ENCODE data around the gene RPLP2.

The RPLP2 gene

GRCh38 chr11:810040-810567, 337 bp downstream of the RPLP2 start:
- DNase-seq: peak in 1 of 4 experiments; percentile 53

- no peak for DNase-seq
These were observed 1.9 kb downstream of the RPLP2 start for GRCh38 chr11:811446-812245.

- no peak for DNase-seq
These were observed 2.6 kb downstream of the RPLP2 start for GRCh38 chr11:812390-812789.

- no peak for DNase-seq
These were observed 3.3 kb downstream of the RPLP2 start for GRCh38 chr11:813072-813455.

GRCh38 chr11:813456-814096, 3.8 kb downstream of the RPLP2 start:
- DNase-seq: no peak

GRCh38 chr11:815675-816432, 6.1 kb downstream of the RPLP2 start:
- no peak for DNase-seq

GRCh38 chr11:816433-816779, 6.6 kb downstream of the RPLP2 start:
- DNase-seq: no peak

GRCh38 chr11:818396-819128, 8.8 kb downstream of the RPLP2 start, which contains the start of gene PNPLA2:
Gene PNPLA2 (plus strand): TSS chr11:818914. CDS start chr11:819719, 805 bp downstream.
- no peak for DNase-seq

GRCh38 chr11:819129-819931, 9.6 kb downstream of the RPLP2 start:
- peak; percentile 66 to 89 (median 80) for DNase-seq

GRCh38 chr11:819943-820649, 10.3 kb downstream of the RPLP2 start:
- peak; percentile 66 to 97 (median 86) for DNase-seq

- no peak for DNase-seq
These were observed 11.1 kb downstream of the RPLP2 start for GRCh38 chr11:820655-821511.

- DNase-seq: no peak
These were observed 12.0 kb downstream of the RPLP2 start for GRCh38 chr11:821512-822371.

- no peak for DNase-seq
These were observed 13.9 kb downstream of the RPLP2 start for GRCh38 chr11:823441-824291.

GRCh38 chr11:824292-824880, 14.6 kb downstream of the RPLP2 start:
- DNase-seq: no peak

- no peak for DNase-seq
These were observed 15.2 kb downstream of the RPLP2 start for GRCh38 chr11:824942-825341.

- DNase-seq: no peak
These were observed 15.8 kb downstream of the RPLP2 start for GRCh38 chr11:825366-826226.

- no peak for DNase-seq
These were observed 16.5 kb downstream of the RPLP2 start for GRCh38 chr11:826227-826621.

Data from activated naive CD4-positive, alpha-beta T cell (primary cell).